A549 treated with CORT108297 at 1 μM for 4 hours (cell line): Measurements from ENCODE around the gene KCTD20. TPM values are rescaled to one million over a fixed set of nuclear protein-coding genes. Genes with fewer than 3 reads are reported as not detected.

Source experiments
- total RNA-seq: library from RNA; stranded (reverse); fragments of 200-300 nt; extraction: Qiagen RNA extraction; gene quantifications from 5 replicates; pipeline ENCODE4 v1.2.3, GENCODE V29; 2022

KCTD20 gene
- total RNA-seq, result 16.7 to 21.2 TPM (median 19.0 TPM) in 5 replicates

DNA sequence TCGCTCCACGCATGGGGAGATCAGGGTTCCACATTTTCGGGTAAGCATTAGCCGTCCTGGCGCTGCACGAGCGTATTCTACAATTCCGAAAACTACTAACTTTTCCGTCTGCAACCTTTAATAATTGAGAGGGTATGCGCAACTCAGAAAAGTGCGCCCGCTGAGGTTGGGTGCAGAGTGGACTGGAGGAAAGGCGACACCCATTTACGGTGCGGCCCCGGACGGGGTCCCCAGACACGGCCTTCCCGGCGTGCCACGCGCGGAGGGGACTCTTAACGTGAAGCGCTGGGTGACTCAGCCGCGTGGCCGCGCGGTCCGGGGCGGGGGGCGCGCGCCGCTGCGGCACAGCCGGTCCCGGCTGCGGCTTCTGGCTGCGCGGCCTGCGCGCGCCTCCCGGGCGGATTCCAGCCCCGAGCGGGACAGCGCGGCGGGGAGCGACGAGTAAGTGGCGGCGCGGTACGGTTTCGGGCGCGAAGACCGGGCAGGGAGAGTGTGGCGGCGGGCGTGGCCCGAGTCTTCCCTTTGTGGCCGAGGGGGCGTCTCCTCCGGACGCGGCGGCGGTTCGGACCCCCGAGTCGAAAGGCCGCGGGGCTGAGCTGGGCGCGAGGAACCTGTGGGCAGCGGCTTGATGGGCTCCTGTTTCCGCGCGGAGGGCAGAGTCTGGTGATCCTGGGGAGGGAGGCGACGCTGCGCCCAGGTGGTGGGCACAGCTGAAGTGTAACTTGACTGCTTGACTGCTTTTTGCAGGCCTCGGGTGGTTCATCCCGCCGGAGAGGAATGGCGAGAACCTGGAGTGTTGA, at the start of gene KCTD20, which contains the start of gene PXT1:
Gene KCTD20, plus strand, starts transcription at position 330 of the 800 bp plus-strand sequence. CDS start 27,098 bp downstream, outside the sequence.
Gene PXT1, minus strand, starts transcription at position 184 of the 800 bp plus-strand sequence. CDS start 16,772 bp downstream, outside the sequence.

Other genes starting within 250 kb of the KCTD20 start
- gene BRPF3, start 246.3 kb upstream of the KCTD20 start, total RNA-seq, result 10.1 to 12.0 TPM (median 10.4 TPM) in 5 replicates
- not detected in 5 replicates for gene PNPLA1, start 172.9 kb upstream of the KCTD20 start, total RNA-seq
- gene BNIP5, start 106.1 kb upstream of the KCTD20 start, total RNA-seq, result not detected in 5 replicates
- 0.13 to 0.18 TPM (median 0.16 TPM) in 4 of 5 replicates, not detected in the other for gene ETV7, start 55.3 kb upstream of the KCTD20 start, total RNA-seq
- not detected in 5 replicates for gene PXT1, start 146 bp upstream of the KCTD20 start, total RNA-seq
- gene STK38, start 104.5 kb downstream of the KCTD20 start, total RNA-seq, result 16.7 to 21.4 TPM (median 18.3 TPM) in 5 replicates
- 482 to 709 TPM (median 504 TPM) in 5 replicates for gene SRSF3, start 151.4 kb downstream of the KCTD20 start, total RNA-seq
- 192 to 279 TPM (median 246 TPM) in 5 replicates for gene CDKN1A, start 235.7 kb downstream of the KCTD20 start, total RNA-seq